Measurements from ENCODE around the gene PLAC9.
A peak's percentile ranks its signal among the peaks of the same experiment; 100 is the strongest.
"Not testable (repeated sequence)": the region's sequence is repeated elsewhere in the genome, so short reads cannot be mapped to it uniquely, and the experiment has no call there.

The PLAC9 gene

DNA sequence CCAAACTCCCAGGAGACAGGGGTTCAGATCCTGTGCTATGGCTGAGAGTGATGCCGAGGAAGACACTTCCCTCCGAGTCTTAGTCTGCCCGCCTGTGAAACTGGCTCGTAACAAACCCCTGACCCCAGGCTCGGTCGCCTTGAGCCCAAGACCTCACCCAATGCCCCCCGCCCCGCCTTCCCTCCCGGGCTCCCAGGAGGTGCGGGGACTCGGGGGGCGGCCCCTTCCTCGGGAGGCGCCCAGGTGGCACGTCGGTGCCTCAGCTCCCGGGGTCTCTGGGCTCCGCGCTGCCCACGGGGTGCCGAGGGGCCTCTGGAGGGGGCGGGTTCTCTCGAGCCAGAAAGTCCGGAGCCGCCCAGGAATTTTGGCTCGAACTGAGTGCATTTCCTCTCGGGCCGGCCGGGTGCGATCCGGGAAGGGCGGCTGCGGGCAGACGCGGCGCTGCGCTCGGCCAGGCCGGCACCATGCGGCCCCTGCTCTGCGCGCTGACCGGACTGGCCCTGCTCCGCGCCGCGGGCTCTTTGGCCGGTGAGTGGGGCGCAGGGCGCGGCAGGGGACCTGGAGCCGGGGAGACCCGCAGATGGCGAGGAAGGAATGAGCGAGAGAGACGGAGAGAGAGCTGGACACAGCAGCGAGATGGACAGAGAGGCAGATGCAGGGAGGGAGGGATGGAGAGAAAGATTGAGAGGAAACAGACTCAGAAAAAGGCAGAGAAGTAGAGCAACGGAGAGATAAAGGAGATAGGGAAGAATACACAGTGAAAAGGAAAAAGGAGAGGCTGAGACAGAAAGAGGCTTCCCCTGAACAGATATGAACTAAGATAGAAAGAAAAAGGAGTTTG, at the start of gene PLAC9:
Gene PLAC9, plus strand, starts transcription at position 432 of the 841 bp plus-strand sequence. Its CDS starts 33 bp downstream, at position 465.
- peak within 1 kb of the TSS; percentile 56 to 63 for H3K4me3 ChIP-seq (replicated peaks in 1 of 2; ENCODE audit: low read depth in 2 of 2, low read length in 2 of 2)
- TF ChIP-seq, protein P1, sequence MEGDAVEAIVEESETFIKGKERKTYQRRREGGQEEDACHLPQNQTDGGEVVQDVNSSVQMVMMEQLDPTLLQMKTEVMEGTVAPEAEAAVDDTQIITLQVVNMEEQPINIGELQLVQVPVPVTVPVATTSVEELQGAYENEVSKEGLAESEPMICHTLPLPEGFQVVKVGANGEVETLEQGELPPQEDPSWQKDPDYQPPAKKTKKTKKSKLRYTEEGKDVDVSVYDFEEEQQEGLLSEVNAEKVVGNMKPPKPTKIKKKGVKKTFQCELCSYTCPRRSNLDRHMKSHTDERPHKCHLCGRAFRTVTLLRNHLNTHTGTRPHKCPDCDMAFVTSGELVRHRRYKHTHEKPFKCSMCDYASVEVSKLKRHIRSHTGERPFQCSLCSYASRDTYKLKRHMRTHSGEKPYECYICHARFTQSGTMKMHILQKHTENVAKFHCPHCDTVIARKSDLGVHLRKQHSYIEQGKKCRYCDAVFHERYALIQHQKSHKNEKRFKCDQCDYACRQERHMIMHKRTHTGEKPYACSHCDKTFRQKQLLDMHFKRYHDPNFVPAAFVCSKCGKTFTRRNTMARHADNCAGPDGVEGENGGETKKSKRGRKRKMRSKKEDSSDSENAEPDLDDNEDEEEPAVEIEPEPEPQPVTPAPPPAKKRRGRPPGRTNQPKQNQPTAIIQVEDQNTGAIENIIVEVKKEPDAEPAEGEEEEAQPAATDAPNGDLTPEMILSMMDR (IDR thresholded peaks at IDR 0.05; ENCODE audit: low read depth, low read length): no peak
- peak; percentile 32 to 73 for DNase-seq (ENCODE audit: low read depth in 2 of 2)

- TF ChIP-seq, protein P1 (IDR thresholded peaks at IDR 0.05; ENCODE audit: low read depth, low read length): no peak
These were observed 42.4 kb upstream of the PLAC9 start for GRCh38 chr10:80090121-80090520.

DNA sequence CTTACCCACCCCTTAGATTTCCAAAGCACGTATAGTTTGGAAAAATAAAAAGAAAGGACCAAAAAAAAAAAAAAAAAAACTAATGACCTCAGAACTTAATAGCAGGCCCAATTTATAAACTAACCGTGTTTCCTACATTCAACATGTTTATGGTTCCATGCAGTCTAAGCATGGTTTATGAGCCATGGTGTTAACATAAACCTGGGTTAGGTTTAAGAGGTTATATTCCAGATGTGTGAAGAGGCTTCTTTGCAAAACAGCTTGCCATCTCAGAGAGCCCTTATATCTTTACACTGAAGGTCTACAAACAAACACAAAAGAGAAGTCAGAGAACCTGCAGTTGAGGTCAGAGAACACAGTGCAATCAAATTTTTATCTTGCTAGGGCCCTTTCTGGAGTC, 38.3 kb upstream of the PLAC9 start:
- H3K4me3 ChIP-seq (replicated peaks in 1 of 2; ENCODE audit: low read depth in 2 of 2, low read length in 2 of 2): no peak overlapping the region
- no peak for DNase-seq (ENCODE audit: low read depth in 2 of 2)
- TF ChIP-seq, protein P1 (IDR thresholded peaks at IDR 0.05; ENCODE audit: low read depth, low read length): no peak

More at GRCh38 chr10:80090121-80090520, 42.4 kb upstream of the PLAC9 start:
- no peak for DNase-seq (ENCODE audit: low read depth in 2 of 2)
- no peak overlapping the region for H3K4me3 ChIP-seq (replicated peaks in 1 of 2; ENCODE audit: low read depth in 2 of 2, low read length in 2 of 2)

- not testable (repeated sequence) for DNase-seq (ENCODE audit: low read depth in 2 of 2); H3K4me3 ChIP-seq (replicated peaks in 1 of 2; ENCODE audit: low read depth in 2 of 2, low read length in 2 of 2)
These were observed 34.3 kb upstream of the PLAC9 start for GRCh38 chr10:80098272-80098671.

DNA sequence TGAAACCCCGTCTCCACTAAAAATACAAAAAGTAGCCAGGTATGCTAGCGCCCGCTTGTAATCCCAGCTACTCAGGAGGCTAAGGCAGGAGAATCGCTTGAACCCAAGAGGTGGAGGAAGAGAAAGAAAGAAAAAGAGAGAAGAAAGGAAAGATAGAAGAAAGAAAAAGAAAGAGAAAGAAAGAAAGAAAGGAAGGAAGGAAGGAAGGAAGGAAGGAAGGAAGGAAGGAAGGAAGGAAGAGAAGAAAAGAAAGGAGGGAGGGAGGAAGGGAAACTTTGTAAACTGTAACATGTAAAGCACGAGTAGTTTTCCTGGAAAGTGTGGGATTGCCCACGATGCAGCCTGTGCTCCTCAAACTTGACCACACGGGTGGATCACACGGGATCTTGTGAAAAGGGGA, 33.2 kb upstream of the PLAC9 start:
- DNase-seq (ENCODE audit: low read depth in 2 of 2); H3K4me3 ChIP-seq (replicated peaks in 1 of 2; ENCODE audit: low read depth in 2 of 2, low read length in 2 of 2): not testable (repeated sequence)

DNA sequence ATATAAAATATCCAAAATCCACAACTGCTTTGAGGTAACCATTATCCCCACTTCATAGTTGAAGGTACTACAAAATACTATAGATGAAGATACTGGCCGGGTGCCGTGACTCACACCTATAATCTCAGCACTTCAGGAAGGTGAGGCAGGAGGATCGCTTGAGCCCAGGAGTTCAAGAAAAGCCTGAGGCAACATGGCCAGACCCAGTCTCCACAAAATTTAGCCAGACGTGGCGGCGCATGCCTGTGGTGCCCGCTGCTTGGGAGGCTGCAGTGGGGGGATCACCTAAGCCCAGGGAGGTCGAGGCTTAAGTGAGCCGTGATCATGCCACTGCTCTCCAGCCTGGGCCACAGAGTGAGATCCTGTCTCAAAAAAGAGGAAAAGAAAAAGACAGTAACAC, 32.4 kb upstream of the PLAC9 start:
- no peak overlapping the region for H3K4me3 ChIP-seq (replicated peaks in 1 of 2; ENCODE audit: low read depth in 2 of 2, low read length in 2 of 2)
- no peak for DNase-seq (ENCODE audit: low read depth in 2 of 2)
- TF ChIP-seq, protein P1 (IDR thresholded peaks at IDR 0.05; ENCODE audit: low read depth, low read length): no peak

DNA sequence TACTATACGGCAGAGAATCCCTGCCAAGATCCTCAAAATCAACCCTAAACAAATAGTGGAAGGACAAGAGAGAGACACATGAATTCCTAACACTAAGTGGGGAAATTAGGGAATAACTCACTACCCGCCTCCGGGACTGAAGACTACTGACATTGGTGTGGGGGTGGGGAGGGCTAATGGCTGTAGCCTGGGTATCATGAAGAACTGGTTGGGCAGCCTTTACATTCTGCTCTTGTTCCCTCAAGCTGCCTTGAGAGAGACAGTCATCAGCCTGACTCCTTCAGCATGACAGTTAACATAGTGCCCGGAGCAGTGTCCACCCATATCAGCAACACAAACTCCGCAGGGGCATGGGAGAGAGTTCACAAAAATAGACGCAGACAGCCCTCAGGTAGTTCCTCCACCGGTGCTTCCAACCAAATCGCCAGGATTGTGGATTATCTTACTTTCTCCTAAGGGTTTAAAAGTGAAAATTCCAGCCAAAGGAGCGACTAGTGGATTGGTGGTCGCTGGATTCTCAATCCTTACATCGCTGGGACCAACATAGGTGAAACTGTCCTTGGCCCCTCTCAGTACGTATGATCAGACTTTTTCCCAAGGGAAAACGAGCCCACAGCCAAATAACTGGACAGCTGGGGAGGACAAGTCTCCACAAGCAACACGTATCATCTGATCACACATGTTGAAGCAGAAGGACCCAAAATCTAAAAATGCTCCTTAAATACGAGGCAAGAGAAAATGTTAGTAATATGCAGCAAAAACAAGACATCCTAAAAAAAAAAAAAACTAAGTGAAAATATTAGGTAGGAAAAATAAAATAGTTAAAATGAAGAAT, 31.5 kb upstream of the PLAC9 start:
- TF ChIP-seq, protein P1 (IDR thresholded peaks at IDR 0.05; ENCODE audit: low read depth, low read length): no peak
- DNase-seq (ENCODE audit: low read depth in 2 of 2): no peak
- no peak overlapping the region for H3K4me3 ChIP-seq (replicated peaks in 1 of 2; ENCODE audit: low read depth in 2 of 2, low read length in 2 of 2)
